Progenitor cell of endocrine pancreas (in vitro differentiated cells): ENCODE measurements around the gene GLRX. TPM values are rescaled to one million over a fixed set of nuclear protein-coding genes. Genes with fewer than 3 reads are reported as not detected.

Source experiments
- DNase-seq: peaks from one replicate; pipeline ENCODE4 v3.0.0; 2021; ENCODE audit warnings: low spot score; ENCODE audit not compliant: unreplicated experiment
- H3K27ac Mint-ChIP-seq: 2 replicates; pipeline ENCODE4 v1.8.0; 2021; ENCODE audit warnings: mild to moderate bottlenecking, moderate library complexity, mixed read lengths
- H3K27me3 Mint-ChIP-seq: 2 replicates; pipeline ENCODE4 v1.8.0; 2021; ENCODE audit warnings: mixed read lengths
- H3K36me3 Mint-ChIP-seq: 2 replicates; pipeline ENCODE4 v1.8.0; 2022; ENCODE audit warnings: mixed read lengths; ENCODE audit not compliant: insufficient read depth
- H3K4me1 Mint-ChIP-seq: 2 replicates; pipeline ENCODE4 v1.8.0; 2021; ENCODE audit warnings: low read depth, mixed read lengths
- H3K4me3 Mint-ChIP-seq: 2 replicates; pipeline ENCODE4 v1.8.0; 2021; ENCODE audit warnings: low read depth, mild to moderate bottlenecking, moderate library complexity, mixed read lengths
- H3K9me3 Mint-ChIP-seq: 2 replicates; pipeline ENCODE4 v1.8.0; 2021; ENCODE audit warnings: low read depth, mixed read lengths
- CTCF ChIP-seq: fragments of 200-600 bp; sonication (generic); IDR thresholded peaks from one replicate; pipeline ENCODE4 v1.5.0; 2021; ENCODE audit warnings: antibody characterized with exemption, mild to moderate bottlenecking; ENCODE audit not compliant: unreplicated experiment
- total RNA-seq: library from RNA; stranded (reverse); gene quantifications from 2 replicates; pipeline ENCODE4 v1.2.1, GENCODE V29; 2021

GLRX gene
- total RNA-seq, 1 donor from 2014 or later, result 12.7 TPM

GRCh38 chr5:95832664-95833063 lies 10.1 kb upstream of the GLRX start:
- no peak for DNase-seq
- TF ChIP-seq CTCF, result no peak
- Mint-ChIP-seq H3K27ac (no peak overlapping the region), H3K4me3 (no peak overlapping the region), H3K36me3 (no peaks in the 10 kb centered on the region), H3K27me3 (peaks cover 3% of the 10 kb centered on the region), H3K9me3 (no peaks in the 10 kb centered on the region), H3K4me1 (peaks cover 4% of the 10 kb centered on the region)

GRCh38 chr5:95830226-95830625 lies 7.7 kb upstream of the GLRX start:
- Mint-ChIP-seq H3K4me3 (no peak overlapping the region), H3K9me3 (no peaks in the 10 kb centered on the region), H3K4me1 (peaks cover 10% of the 10 kb centered on the region), H3K27ac (no peak overlapping the region), H3K27me3 (peaks cover 8% of the 10 kb centered on the region), H3K36me3 (no peaks in the 10 kb centered on the region)
- no peak for DNase-seq
- no peak for TF ChIP-seq CTCF

- no peaks in the 10 kb centered on the region for H3K9me3 Mint-ChIP-seq
These were observed 5.3 kb upstream of the GLRX start for GRCh38 chr5:95827892-95828246.

GRCh38 chr5:95826949-95827891 lies 4.7 kb upstream of the GLRX start:
- no peaks in the 10 kb centered on the region for H3K36me3 Mint-ChIP-seq
- TF ChIP-seq CTCF, result no peak
- peaks cover 19% of the 10 kb centered on the region for H3K4me1 Mint-ChIP-seq
- peaks cover 8% of the 10 kb centered on the region for H3K27me3 Mint-ChIP-seq
- DNase-seq, result no peak
- H3K9me3 Mint-ChIP-seq, result no peaks in the 10 kb centered on the region
- no peak overlapping the region for H3K4me3 Mint-ChIP-seq
- no peak overlapping the region for H3K27ac Mint-ChIP-seq

More at GRCh38 chr5:95827892-95828246, 5.3 kb upstream of the GLRX start:
- peaks cover 16% of the 10 kb centered on the region for H3K4me1 Mint-ChIP-seq
- H3K27me3 Mint-ChIP-seq, result peaks cover 8% of the 10 kb centered on the region
- H3K4me3 Mint-ChIP-seq, result no peak overlapping the region
- H3K27ac Mint-ChIP-seq, result no peak overlapping the region
- H3K36me3 Mint-ChIP-seq, result no peaks in the 10 kb centered on the region
- no peak for TF ChIP-seq CTCF
- no peak for DNase-seq

GRCh38 chr5:95825495-95825894 lies 3.0 kb upstream of the GLRX start:
- Mint-ChIP-seq H3K27ac (no peak overlapping the region), H3K4me3 (no peak overlapping the region), H3K36me3 (no peaks in the 10 kb centered on the region), H3K9me3 (no peaks in the 10 kb centered on the region), H3K4me1 (peaks cover 30% of the 10 kb centered on the region), H3K27me3 (peaks cover 8% of the 10 kb centered on the region)
- no peak for DNase-seq
- TF ChIP-seq CTCF, result no peak
